T-helper 9 cell (primary cell): ENCODE data around the gene APOE.
"Not testable (repeated sequence)": the region's sequence is repeated elsewhere in the genome, so short reads cannot be mapped to it uniquely, and the experiment has no call there.

Source experiments
- DNase-seq: peaks from one replicate; pipeline ENCODE4 v3.0.0-alpha.2; 2020

The APOE gene

GRCh38 chr19:44912854-44913253 is 7.3 kb downstream of the APOE start:
- DNase-seq, result no peak

GRCh38 chr19:44913512-44914432 is 8.2 kb downstream of the APOE start:
- not testable (repeated sequence) for DNase-seq

DNA sequence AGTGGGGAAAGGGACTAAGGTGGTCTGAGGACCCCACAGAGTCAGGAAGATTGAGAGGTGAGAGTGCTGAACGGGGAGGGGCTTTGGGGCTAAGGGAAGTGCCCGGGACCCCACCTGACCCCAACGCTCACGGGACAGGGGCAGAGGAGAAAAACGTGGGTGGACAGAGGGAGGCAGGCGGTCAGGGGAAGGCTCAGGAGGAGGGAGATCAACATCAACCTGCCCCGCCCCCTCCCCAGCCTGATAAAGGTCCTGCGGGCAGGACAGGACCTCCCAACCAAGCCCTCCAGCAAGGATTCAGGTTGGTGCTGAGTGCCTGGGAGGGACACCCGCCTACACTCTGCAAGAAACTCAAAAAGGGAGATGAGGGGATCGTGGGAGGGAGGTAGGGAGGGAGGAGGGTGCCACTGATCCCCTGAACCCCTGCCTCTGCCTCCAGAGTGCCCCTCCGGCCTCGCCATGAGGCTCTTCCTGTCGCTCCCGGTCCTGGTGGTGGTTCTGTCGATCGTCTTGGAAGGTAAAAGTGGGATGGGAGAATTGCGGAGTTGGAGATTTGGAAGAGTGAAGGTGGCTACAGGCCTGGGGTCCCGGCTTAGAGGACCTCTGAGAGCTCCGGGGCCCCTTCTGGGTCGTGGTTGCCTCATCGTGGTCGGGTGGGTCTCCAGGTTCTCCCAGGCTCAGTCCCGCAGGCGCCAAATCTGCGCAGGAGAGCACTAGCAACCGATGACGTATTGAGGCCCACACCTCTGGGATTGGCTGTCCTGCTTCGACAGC is 9.0 kb downstream of the APOE start, which contains the start of gene APOC1:
Gene APOC1 (plus strand): TSS at position 176 of the 774 bp plus-strand sequence. CDS start 284 bp downstream, at position 460.
- DNase-seq, result peak; percentile 55

DNA sequence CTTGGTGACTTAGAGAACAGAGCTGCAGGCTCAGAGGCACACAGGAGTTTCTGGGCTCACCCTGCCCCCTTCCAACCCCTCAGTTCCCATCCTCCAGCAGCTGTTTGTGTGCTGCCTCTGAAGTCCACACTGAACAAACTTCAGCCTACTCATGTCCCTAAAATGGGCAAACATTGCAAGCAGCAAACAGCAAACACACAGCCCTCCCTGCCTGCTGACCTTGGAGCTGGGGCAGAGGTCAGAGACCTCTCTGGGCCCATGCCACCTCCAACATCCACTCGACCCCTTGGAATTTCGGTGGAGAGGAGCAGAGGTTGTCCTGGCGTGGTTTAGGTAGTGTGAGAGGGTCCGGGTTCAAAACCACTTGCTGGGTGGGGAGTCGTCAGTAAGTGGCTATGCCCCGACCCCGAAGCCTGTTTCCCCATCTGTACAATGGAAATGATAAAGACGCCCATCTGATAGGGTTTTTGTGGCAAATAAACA is 18.7 kb downstream of the APOE start:
- no peak for DNase-seq

- DNase-seq, result no peak
These were observed 19.7 kb downstream of the APOE start for GRCh38 chr19:44925114-44925891.

- DNase-seq, result not testable (repeated sequence)
These were observed 20.9 kb downstream of the APOE start for GRCh38 chr19:44926245-44927077.

DNA sequence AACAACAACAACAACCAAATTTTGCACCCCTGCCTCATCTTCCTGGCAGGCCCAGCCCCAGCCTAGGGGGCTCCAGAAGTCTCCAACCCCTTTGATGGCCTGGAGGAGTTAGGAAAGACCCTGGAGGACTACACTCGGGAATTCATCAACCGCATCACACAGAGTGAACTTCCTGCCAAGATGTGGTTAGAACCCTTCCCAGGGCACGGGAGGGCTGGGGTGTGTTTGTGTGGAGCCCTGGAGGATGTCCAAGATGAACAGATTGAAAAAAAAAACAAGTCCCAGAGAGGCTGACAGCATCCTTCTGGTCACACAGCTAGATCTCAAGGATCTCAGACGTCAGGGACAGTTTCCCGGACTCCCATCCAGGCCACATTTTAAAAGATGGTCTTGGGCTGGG is 22.1 kb downstream of the APOE start:
- no peak for DNase-seq

DNA sequence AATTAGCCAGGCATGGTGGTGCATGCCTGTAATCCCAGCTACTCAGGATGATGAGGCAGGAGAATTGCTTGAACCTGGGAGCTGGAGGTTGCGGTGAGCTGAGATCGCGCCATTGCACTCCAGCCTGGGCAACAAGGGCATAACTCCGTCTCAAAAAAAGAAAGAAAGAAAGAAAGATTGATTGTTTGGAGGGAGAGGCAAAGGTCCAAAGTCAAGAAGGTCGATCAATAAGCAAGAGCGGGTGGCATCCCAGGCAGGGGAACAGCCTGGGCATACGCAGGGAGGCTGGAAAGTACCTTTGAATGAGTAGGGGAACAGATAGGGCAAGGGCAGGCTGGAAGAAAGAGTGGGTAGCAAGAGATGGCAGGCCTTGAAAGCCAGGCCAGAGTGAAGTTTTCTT is 24.5 kb downstream of the APOE start:
- DNase-seq, result no peak

DNA sequence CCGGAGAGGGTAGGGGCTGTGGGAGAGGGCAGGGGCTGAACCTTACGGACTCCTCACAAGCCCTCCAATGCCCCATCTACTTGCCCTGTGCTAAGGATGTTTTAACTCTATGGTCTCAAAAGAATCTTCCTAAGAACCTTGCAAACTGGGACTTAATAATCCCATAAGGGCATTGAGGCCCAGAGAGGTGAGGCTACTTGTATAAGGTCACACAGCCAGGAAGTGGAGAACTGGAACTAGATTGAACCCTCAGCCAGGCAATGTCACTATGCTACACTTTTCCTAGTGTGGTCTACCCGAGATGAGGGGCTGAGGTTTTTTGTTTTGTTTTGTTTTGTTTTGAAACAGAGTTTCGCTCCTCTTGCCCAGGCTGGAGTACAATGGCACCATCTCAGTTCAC is 25.9 kb downstream of the APOE start:
- DNase-seq, result no peak

- no peak for DNase-seq
These were observed 34.1 kb downstream of the APOE start for GRCh38 chr19:44939668-44940067.

GRCh38 chr19:44942067-44942571 is 36.5 kb downstream of the APOE start, which contains the start of gene APOC4:
Gene APOC4 (plus strand): TSS chr19:44942237. CDS start chr19:44942278, 41 bp downstream.
- DNase-seq, result no peak

DNA sequence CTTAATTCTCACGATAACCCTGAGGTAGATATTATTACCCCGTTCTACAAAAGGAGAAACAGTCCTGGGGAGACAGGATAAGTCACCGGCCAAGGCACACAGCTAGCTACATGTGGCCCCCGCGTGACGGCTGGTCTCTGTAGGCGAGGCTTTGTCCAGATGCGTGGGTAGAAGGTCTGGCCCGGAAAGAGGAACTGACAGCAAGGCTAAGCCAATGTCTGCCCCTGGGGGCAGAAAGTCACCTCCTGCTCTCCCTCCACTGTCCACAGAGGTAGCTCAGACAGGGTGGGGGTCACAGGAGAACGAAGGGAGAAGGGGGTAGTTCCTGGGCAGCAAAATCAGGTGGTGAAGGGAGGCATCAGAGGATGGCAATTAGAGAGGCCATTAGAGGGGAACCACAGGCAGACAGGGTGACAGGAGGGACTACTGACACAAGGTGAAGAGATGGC is 38.2 kb downstream of the APOE start:
- no peak for DNase-seq

DNA sequence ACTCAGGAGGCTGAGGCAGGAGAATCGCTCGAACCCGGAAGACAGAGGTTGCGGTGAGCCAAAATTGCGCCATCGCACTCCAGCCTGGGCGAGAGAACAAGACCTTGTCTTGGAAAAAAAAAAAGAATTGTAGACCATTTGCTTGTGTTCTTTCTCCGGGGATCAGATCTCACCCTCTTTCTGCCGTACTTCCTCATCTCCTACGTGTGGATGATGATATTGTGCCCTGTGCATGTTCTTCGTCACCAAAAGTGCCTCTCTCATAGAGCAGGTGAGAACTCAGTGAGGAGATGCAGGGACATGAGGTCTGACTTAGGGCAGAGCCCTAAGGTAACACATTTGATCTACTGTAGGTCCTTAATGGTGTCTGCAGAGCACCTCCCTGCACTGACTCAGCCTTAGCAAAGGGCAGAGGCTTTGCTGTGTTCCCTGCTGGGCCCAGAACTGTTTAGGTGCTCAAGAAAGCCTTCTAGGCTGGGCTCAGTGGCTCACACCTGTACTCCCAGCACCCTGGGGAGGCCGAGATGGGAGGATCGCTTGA is 41.5 kb downstream of the APOE start:
- DNase-seq, result no peak

DNA sequence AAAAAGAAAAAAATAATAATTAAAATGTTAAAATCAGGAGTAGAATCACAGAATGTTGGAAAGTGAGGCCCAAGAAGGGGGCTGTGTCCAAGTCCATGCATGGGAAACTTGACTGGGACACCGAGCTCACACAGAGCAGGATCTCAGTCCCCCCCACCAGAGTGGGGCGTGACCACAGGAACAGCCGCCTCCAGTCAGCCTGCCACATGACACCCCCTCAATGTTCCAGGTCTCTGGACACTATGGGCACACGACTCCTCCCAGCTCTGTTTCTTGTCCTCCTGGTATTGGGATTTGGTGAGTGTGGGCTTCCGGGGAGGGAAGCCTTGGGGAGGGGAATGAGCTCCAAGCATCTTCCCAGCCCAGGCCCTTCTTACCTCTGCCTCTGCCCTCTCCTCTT is 42.6 kb downstream of the APOE start:
- no peak for DNase-seq

GRCh38 chr19:44948763-44949374 is 43.3 kb downstream of the APOE start:
- DNase-seq, result no peak

DNA sequence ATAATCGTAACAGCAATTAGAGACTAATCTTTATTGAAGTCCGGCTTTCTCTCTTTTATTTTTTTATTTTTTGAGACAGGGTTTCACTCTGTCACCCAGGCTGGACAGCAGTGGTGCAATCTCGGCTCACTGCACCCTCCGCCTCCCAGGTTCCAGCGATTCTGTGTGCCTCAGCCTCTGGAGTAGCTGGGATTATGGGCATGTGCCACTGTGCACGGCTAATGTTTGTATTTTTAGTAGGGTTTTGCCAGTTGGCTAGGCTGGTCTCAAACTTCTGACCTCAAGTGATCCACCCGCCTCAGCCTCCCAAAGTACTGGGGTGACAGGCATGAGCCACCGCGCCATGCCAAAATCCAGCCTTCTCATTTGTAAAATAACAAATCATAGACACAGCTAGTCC is 44.0 kb downstream of the APOE start:
- no peak for DNase-seq

DNA sequence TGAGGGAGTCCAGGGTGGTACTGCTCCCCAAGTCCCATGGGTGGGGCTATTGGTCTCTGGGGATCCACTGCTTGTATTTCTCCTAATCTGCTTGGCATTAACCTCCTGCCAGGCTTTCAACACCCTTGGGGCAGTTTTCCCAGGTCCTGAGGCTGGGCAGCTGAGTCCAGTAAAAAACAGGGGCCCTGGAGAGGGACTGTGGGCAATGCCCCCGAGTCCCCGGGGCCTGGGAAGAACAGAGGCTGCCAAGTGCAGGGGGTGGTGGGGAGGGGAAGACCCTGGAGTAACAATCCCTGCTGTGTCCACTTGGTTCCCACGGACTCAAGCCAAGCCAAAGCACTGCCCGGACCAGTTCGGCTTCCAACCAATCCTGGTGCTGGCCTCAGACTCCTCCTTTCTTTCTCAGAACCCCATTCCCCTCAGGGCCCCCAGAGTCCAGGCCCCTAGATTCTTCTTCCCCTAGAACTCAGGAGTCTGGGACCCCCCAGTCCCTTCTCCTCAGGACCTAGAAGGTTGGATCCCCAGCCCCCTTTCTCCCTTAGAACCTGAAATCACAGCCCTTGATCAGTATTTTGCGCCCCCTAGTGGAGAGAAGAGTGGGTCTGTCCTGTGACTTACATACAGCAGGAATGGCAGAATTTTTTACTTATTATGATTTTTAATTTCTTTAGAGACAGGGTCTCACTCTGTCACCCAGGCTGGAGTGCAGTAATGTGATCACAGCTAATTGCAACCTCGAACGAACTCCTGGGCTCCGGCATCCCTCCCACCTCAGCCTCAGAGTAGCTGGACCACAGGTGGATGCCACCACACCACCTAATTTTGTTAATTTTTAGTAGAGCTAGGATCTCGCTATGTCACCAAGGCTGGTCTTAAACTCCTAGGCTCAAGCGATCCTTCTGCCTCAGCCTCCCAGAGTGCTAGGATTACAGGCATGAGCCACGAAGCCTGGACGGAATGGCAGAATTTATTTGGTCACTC is 45.9 kb downstream of the APOE start:
- DNase-seq, result peak; percentile 51

DNA sequence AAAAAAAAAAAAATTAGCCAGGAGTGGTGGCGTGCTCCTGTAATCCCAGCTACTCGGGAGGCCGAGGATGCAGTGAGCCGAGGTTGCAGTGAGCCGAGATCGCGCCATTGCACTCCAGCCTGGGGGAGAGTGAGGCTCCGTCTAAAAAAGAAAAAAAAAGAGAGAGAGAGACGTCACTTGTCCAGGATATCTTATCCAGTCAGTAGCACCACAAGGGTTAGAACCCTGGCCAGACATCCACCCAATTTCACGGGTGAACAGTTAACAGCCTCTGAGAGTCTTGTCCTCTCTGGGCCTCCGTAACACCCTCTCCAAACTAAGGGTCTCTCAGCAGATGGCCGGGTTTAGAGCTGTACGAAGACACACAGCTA is 48.7 kb downstream of the APOE start:
- DNase-seq, result no peak
